Left lobe of liver (tissue), 2 donors: ENCODE data around the gene CFAP97. TPM values are rescaled to one million over a fixed set of nuclear protein-coding genes. Genes with fewer than 3 reads are reported as not detected.
"Not testable (repeated sequence)": the region's sequence is repeated elsewhere in the genome, so short reads cannot be mapped to it uniquely, and the experiment has no call there.

Experiments
- ATAC-seq: fragments of 200-7000 bp; cut with Tn5 transposase; one replicate; pipeline ENCODE4 v1.9.1; 2020; ENCODE audit warnings: mild to moderate bottlenecking, moderate library complexity
- DNase-seq: peaks from one replicate; pipeline ENCODE4 v3.0.0-alpha.2; 2020; ENCODE audit warnings: low spot score
- total RNA-seq: library from RNA; stranded (reverse); gene quantifications from one replicate; pipeline ENCODE4 v1.2.1, GENCODE V29; 2021
- donor health status: DM: no; HTN: no; CAD: no; lungs with moderate emphysema.
- donor health status: DM: no; HTN: yes; CAD: no.

Gene CFAP97
- total RNA-seq, 1 donor from 2014 or later, result 11.3 TPM

DNA sequence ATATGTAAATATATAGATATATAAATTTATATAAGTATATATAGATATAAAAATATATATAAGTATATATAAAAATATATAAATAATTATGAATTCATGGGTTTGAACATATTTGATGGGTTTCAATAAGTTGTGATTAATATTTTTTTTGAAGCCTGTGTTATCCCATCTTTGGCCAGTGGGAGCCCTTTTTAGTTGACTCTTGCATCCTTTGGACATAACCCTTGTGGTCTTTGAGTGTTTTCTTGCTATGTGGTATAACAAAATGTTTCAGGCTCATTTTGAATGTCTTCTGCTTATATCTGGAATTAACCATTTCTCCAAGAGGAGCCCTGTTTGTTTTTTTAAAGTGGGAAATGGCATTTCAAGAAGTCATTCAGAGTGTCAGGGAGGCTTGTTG lies 20.8 kb upstream of the CFAP97 start:
- no peak for DNase-seq
- ATAC-seq, result no peak

DNA sequence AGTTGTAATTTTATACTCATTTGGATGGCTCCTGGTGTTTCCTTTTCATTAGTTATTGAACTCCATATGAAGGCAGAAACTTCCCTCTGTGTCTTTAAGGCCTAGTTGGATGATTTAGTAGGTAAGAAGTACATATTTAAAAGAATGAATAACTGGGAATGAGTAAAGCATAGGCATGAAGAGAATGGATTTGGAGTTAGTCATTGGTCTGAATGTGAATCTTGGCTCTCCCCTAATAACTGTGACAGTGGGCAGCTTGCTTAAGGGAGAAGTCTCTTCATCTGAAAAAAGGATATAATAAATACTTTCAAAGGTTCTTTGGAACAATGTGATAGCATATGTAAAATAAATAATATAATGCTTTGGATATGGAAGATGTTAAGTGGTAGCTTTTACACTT lies 18.8 kb upstream of the CFAP97 start:
- ATAC-seq (no peak), DNase-seq (no peak)

DNA sequence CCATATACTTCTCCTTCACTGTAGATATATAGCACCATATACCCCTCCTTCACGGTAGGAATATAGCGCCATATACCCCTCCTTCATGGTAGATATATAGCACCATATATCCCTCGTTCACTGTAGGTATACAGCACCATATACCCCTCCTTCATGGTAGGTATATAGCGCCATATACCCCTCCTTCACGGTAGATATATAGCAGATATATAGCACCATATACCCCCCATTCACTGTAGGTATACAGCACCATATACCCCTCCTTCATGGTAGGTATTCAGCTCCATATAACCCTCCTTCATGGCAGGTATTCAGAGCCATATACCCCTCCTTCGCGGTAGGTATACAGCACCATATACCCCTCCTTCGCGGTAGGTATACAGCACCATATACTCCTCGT lies 18.1 kb upstream of the CFAP97 start:
- DNase-seq (no peak), ATAC-seq (no peak)

DNA sequence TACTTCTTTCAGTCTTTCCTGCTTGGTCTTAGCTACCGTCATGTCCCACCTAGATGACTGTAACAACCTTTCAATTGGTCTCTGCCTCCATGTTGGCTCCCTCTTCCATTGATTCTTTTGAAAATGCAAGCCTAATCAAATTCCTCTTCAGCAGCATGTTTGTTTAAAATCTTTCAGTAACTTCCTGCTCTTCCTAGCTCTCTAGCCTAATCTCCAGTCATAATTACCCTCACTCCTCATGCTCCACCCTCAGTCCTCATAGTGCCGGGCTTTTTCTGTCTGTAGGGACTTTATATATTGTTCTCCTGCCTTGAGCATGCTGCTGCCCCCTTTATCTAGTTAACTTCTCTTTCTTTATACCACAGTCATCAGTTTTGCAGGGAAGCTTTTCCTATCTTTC lies 17.7 kb upstream of the CFAP97 start:
- ATAC-seq, result no peak

DNA sequence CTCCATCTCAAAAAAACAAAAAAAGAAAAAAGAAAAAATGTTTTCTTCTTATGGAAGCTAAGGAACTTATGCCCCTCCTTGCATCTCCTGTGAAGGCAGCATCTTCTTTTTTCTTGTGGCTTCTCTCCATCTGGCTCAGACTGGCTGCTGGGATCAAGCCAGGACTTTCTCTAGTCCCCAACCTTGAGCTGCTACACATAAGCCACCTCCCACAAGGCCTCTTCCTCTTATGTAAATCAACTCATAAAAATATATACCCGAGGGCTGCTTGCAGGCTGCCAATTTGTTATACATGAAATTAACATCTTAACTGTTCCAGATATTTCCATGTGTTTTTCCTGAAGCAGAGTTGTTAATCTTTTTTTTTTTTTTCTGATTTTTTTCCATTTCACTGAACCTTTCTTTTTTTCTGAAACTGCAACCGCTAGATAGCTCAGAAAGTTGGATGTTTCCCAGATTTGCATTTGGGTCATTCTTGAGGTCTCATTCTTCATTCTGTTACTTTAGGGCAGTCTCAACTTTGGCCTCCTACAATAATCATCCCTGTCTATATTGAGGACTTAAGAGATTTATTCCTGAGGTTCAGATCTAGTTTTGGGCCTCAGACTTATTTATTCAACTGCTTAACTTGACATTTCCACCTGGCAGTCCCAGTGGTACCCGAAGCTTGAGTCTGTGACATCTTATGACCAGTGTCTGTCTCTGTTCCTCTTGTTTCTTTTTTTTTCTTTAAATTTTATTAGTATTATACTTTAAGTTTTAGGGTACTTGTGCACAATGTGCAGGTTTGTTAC lies 15.9 kb upstream of the CFAP97 start:
- no peak for DNase-seq
- peak; percentile 48 for ATAC-seq

More for the DNA sequence above, 17.7 kb upstream of the CFAP97 start:
- DNase-seq, result no peak

DNA sequence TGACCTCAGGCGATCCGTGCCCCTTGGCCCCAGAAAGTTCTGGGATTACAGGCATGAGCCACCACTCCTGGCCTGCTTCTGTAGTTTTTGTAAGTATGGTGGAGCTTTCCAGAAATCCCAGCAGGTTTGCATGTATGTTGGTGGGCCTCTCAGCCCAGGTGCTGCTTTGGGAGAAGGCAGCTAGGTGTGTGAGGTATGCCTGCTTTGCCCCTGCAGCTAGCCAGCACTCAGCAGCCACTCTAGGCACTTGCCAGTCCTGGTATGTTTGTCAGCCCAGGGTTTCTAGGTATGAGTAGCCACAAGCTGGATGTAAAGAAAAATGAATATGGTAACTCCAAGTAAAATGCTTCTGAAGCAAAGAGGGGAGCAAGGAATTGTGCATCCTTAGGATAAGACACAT lies 14.5 kb upstream of the CFAP97 start:
- DNase-seq, result no peak
- ATAC-seq, result no peak

DNA sequence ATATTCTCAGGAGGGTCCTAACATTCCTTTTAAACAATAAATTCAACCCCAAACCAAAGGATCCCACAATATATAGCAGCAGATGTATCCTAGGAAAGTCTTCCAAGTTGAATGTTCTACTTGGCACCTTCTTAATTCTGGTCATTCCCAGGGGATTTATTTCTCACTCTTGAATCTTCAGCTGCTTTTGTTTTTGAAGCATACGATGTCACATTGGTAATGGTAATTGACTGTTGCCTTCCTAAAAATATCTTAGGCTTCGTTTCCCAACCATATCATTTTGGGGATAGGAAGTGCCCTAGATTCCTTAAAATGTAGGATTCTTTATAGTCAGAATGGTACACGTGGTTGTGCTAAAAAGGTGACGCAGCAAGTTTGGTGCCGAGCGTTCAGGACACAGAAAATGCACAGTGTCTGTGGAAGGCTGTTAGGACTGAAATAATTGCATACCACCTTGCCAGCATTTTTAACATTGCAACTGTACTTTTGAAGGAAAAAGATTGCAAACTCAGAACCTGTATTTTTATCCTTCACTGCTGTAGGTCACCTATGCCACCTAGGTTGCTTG lies 13.7 kb upstream of the CFAP97 start:
- ATAC-seq (no peak), DNase-seq (no peak)

DNA sequence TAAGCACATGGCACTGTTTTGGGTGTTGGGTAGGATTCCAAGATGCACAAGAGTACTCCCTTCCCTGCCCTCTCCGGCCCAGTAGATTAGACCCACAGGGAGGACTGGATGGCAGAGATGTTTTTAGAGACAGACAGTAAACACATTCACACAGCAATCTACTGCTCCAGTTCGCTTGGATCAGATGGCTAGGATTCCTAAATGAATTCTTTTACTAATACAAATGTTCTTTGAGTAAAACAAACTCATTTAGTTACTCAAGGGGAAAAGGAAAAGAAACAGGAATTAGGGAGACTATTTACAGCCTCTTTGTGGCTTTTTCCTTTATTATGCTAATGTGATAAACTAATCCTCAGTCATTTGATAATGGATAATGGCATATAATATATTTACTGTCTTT lies 11.5 kb upstream of the CFAP97 start:
- DNase-seq, result no peak
- no peak for ATAC-seq

DNA sequence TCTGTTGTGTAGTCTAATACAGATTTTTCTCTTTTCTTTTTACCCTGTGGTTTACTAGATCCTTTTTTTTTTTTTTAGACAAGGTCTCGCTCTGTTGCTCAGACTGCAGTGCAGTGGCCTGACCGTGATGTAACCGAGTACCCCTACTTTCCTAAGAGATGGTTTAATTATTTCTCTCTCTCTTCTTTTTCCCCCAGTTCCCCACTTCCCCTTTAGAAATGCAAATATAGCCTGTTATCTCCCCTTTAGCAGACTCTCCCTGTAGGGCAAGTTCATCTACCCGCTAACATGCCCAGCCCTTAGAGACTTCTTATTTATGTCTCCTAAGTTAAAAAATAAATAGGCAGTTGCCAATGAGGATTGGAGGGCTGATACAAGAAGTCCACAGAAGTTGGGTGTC lies 10.1 kb upstream of the CFAP97 start:
- no peak for DNase-seq
- ATAC-seq, result no peak

DNA sequence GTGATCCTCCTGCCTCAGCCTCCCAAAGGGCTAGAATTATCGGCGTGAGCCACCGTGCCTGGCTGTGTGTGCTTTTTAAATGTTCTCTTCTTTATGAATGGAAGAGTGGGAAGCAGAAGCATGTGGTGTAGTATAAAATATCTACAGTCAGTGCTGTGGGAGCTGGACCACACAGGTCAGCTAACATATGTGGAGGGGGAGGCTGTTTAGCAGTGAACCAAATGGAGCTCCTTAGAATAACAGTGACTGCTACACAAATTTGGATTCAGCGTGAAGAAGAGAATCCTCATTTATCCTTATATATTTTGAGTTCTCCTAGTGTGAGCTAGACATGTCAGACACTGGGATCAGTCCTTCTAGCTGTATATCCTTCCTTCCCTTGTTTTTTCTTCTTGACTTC lies 8.8 kb upstream of the CFAP97 start:
- DNase-seq, result no peak
- no peak for ATAC-seq

DNA sequence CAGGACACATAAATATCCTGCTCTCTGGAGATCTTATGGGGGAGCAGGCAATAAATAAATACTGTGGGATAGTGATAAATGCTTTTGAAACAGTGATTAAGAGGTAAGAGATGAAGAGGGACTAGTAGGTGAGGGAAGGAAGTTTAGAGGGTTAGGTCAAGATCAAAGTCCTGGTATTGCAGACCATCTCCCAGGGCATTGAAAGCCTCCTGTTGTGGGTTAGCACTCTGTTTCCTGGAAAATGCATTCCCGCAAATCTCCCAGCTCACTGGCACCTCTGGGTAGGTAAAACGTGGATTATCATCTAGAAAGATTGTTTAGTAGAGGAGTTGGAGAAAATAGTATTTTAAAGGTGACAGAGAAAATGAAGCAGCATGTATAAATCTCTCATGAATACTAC lies 7.8 kb upstream of the CFAP97 start:
- DNase-seq, result no peak

DNA sequence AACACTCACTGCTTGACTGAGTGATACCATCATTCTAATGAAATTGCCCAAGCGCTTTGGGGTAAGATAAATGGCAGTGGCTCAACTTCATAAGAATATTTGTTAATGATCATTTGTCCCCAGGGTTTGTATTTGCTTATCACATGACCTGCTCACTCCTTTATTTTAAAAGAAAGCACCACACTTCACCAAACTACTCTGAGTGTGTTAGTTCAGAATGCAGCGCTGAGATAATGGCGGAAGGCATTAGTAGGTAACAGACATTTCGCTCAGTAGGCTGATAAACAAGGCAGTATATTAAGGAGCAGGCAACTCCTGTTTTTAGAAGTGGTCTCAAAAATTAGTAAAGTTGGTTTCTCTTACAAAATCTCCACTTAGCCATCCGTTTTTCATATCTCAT lies 7.2 kb upstream of the CFAP97 start:
- ATAC-seq, result no peak
- no peak for DNase-seq

More for the DNA sequence above, 7.8 kb upstream of the CFAP97 start:
- no peak for ATAC-seq

DNA sequence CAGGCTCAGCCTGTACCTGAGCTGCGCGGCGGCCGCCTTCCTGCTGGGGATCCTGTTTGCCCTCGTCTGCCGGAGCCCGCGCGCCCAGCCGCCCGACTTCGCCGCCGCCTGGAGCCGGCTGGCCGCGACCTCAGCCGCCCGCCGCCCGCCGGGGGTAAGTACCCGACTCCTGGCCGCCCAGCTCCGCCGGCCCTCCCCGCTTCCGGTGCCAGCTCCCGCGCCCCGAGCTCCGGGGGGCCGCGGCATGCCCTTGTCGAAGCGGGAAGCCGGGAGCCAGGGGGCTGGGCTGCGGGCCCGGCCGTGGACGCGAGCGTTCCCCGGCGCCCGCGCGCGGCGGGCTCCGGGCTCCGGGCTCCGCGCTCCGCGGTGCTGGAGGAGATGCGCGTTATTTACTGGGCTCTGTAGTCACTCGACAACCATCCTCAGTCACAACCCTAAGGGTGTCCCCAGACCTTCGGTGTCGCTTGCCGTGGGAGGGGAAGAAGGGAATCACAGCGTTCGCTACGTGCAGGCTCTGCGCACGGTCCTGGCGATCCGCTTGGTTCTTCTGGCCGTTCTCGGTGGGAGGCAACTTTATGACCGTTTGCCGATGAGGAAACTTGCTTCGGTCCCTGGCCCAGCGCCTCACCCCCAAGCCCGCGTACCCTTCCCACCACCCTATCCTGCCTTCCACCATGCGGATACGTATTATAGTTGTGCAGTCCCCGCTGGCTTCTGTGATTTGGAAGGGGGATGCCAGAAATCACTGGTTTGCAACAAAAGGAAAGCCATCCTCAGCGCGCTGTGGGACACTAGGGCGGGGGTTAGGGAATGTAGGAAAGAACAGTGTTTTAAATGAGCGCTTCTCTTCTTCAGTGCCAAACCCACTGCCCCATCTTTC lies 6.5 kb upstream of the CFAP97 start:
- peak; percentile 46 for ATAC-seq
- peak; percentile 62 for DNase-seq

DNA sequence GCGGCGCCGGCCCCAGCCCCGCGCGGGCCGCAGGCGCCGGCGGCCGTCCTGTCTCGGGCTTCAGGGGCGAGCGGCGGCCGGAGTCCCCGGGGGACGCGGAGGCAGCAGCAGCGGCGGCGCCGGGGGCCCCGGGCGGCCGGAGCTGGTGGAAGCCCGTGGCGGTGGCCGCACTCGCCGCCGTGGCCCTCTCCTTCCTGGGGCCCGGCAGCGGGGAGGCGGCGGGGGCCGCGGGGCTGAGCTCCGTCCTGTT lies 6.0 kb upstream of the CFAP97 start:
- not testable (repeated sequence) for DNase-seq
- peak; percentile 17 for ATAC-seq

DNA sequence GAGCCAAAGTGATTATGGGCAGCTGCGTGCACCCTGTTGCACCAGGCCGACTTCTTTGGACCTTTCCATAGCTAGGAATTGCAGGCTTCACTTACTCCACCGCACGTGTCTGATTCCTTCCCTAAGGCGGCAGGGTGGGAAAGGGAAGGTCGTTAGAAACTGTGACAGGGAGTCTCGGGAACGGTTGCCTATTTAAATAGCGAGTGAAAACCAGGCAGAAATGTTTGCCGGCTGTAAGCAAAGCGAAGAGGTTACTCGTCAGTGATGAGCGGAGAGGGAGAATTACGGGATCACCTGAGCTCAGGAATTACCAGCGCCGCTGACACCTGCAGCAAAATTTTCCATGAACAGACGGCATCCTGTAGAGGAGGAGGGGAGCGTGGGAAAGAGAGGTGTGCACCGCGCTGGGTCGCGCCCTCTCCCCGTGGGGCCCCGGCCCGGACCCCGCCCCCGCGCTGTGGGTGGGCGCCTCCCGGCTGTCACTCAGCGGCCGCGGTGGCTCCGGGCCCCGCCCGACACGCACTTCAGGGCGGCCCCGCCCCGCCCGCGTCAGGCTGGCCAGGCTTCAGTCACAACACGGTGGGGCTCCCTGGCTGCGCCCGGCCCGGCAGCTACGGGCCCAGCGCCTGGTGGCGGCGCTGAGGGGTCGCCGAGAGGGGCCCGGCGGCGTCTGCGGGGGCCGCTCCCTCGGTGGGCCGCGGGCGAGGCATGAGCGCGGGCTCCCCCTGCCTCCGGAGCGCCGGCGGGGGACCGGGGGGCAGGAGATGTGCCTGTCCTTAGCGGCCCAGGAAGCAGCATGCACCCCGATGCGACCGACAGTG lies 5.4 kb upstream of the CFAP97 start, which contains the start of gene SNX25:
Gene SNX25, plus strand, starts transcription at position 568 of the 821 bp plus-strand sequence. Its CDS starts 229 bp downstream, at position 797.
- ATAC-seq, result peak; percentile 95

DNA sequence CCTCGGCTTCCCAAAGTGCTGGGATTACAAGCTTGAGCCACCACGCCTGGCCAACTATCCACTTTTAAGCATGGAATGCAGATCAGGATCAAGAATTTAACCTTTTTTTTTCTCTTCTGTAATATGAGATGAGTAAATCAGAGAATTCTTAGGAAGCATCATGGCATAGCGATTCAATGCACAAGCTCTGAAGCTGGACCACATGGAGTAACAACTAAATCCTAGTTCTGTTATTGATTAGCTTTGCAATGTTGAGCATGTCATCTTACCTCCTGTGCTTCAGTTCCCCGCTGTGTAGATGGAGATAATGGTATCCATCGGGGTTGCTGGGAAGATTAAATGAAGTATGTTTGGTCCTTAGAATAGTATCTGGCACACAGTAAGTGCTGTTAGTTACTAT lies 3.7 kb upstream of the CFAP97 start:
- ATAC-seq, result no peak
- no peak for DNase-seq

More for the DNA sequence above, 5.4 kb upstream of the CFAP97 start, which contains the start of gene SNX25:
- DNase-seq, result peak; percentile 94

DNA sequence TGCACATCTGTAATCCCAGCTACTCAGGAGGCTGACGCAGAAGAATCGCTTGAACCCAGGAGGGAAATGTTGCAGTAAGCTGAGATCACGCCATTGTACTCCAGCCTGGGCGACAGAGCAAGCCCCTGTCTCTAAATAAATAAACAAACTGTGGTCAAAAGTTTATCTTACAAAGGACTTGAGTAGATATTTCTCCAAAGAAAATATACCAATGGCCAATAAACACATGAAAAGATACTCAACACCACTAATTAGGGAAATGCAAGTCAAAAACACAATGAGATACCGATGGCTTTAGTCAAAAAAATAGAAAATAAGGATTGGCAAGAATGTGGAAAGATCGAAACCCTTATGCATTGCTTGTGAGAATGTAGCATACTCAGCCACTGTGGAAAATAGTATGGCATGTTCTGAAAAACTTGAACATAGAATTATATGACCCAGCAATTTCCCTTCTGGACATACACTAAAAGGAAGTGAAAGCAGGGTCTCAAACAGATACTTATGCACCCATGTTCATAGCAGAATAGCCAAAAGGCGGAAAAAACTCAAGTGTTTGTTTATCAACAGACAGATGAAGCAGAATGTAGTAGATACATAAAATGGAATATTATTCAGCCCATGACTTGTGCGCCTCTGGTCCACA lies 2.0 kb upstream of the CFAP97 start:
- no peak for ATAC-seq

DNA sequence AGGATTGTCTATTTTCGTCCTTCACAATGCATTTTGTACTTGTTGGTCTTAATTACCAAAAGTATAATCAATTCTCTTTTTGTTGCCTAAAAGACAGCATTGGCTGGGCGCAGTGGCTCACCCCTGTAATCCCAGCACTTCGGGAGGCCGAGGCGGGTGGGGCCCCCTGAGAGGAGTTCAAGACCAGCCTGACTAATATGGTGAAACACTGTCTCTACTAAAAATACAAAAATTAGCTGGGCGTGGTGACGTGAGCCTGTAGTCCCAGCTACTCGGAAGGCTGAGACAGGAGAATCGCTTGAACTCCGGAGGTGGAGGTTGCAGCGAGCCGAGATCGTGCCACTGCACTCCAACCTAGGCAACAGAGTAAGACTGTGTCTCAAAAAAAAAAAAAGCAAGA lies 1.3 kb upstream of the CFAP97 start:
- DNase-seq, ATAC-seq: not testable (repeated sequence)

More for the DNA sequence above, 2.0 kb upstream of the CFAP97 start:
- DNase-seq, result no peak

DNA sequence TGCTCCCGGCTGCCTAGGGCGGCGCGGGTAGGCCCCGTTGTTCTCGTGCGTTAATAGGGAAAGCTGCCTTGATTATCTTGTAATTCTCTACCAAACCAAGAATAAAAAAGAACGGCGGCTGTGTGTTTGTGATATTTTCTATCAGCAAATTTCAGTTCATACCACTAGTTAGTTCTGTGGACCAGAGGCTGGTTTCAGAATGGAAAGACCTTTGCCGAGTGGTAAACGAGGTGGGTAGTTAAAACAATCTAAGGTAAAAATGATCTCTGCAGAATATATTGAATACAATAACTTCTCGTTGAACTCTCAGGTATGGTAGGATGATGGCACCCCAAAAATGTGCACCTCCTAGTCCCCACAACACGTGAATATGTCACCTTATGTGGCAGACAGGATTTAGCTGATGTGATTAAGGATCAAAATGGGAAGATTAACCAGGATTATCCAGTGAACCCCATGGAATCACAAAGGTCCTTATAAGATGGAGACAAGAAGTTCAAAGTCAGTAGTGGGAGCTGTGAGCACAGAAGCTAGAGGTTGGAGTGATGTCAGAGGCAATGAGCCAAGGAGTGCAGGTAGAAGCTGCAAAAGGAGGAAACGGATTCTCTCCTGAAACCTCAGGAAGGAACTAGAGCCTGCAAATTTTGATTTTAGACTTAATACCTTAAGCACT lies 574 bp upstream of the CFAP97 start:
- DNase-seq (no peak), ATAC-seq (no peak)

DNA sequence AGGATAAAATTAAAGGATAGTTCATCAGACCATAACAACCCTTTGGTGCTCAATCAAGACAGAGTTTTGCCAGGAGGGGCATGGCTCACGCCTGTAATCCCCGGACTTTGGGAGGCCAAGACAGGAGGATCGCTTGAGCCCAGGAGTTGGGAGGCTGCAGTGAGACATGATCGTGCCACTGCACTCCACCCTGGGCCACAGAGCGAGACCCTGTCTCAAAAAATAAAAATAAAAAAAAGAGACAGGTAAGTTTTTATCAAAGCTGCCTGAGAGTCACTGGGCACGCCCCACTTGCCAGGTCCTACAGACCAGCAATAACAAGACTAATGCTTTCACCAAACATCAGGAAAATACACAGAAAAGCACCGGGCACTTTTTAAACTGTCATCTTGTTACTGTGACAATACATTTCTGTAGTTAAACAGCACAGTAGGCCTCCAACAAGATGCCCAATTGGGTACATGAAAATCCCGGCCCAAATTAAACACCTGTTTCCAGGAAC lies 765 bp downstream of the CFAP97 start:
- ATAC-seq (peak; percentile 2), DNase-seq (no peak)
